Measurements from ENCODE around the gene PITX1. TPM values are rescaled to one million over a fixed set of nuclear protein-coding genes. Genes with fewer than 3 reads are reported as not detected.
"Not testable (repeated sequence)": the region's sequence is repeated elsewhere in the genome, so short reads cannot be mapped to it uniquely, and the experiment has no call there.

The PITX1 gene
- total RNA-seq, 4 donors from 2014 or later: 0.97 to 1.2 TPM; not detected in 2

DNA sequence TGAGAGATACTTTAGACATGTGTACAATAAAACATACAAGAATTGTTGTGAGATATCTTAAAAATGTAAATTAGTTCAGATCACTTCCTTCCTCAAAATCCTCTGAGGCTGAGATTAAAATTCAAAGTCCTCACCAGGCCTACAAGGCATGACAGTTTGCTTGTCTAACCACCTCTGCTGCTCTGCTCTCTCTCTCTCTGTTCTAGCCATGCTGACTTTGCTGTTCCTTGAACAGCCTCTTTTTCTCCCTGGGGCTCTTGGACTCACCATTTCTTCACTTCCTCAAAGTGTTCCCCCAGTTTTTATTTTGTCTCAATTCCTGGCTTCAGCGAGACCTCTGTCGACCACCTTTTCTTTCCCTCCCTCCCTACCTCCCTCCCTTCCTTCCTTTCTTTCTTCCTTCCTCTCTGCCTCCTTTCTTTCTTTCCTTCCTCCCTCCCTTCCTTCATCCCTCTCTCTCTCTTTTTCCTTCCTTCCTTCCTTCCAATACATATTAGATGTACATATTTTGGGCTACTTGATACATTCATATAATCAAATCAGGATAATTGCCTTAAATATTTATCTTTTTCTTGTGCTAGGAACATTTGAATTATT lies 39.4 kb downstream of the PITX1 start:
- no peak for DNase-seq
- H3K27me3 ChIP-seq: no peaks in the 10 kb centered on the region
- no peaks in the 10 kb centered on the region for H3K4me1 ChIP-seq
- intact Hi-C loops (cut with DNase I; ENCODE audit: low total_unique reads): no loop called here
- H3K4me3 ChIP-seq: no peak overlapping the region
- H3K36me3 ChIP-seq: no peaks in the 10 kb centered on the region
- no peak for TF ChIP-seq POLR2A (IDR thresholded peaks at IDR 0.05)
- TF ChIP-seq, protein P1, sequence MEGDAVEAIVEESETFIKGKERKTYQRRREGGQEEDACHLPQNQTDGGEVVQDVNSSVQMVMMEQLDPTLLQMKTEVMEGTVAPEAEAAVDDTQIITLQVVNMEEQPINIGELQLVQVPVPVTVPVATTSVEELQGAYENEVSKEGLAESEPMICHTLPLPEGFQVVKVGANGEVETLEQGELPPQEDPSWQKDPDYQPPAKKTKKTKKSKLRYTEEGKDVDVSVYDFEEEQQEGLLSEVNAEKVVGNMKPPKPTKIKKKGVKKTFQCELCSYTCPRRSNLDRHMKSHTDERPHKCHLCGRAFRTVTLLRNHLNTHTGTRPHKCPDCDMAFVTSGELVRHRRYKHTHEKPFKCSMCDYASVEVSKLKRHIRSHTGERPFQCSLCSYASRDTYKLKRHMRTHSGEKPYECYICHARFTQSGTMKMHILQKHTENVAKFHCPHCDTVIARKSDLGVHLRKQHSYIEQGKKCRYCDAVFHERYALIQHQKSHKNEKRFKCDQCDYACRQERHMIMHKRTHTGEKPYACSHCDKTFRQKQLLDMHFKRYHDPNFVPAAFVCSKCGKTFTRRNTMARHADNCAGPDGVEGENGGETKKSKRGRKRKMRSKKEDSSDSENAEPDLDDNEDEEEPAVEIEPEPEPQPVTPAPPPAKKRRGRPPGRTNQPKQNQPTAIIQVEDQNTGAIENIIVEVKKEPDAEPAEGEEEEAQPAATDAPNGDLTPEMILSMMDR (IDR thresholded peaks at IDR 0.05): no peak
- no peaks in the 10 kb centered on the region for H3K9me3 ChIP-seq
- no peak overlapping the region for H3K27ac ChIP-seq

DNA sequence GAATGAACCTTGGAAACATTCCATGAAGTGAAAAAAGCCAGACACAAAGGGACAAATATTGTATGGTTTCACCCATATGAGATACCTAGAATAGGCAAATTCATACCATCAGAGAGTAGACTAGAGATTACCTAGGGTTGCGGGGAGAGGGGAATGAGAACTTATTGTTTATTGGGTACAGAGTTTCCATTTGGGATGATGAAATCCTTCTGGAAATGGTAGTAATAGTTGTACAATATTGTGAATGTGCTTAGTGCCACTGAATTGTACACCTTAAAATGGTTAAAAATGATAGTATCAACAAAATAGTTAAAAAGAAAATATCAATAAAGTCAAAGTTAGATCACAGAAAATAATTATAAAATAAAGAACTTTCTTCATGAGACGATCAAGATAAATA lies 40.9 kb downstream of the PITX1 start:
- TF ChIP-seq, protein P1 (IDR thresholded peaks at IDR 0.05): no peak
- TF ChIP-seq POLR2A (IDR thresholded peaks at IDR 0.05): no peak
- Histone ChIP-seq H3K27me3 (no peaks in the 10 kb centered on the region), H3K4me3 (no peak overlapping the region), H3K4me1 (no peaks in the 10 kb centered on the region), H3K27ac (no peak overlapping the region), H3K36me3 (no peaks in the 10 kb centered on the region), H3K9me3 (no peaks in the 10 kb centered on the region)
- intact Hi-C loops (cut with DNase I; ENCODE audit: low total_unique reads): no loop called here
- no peak for DNase-seq

DNA sequence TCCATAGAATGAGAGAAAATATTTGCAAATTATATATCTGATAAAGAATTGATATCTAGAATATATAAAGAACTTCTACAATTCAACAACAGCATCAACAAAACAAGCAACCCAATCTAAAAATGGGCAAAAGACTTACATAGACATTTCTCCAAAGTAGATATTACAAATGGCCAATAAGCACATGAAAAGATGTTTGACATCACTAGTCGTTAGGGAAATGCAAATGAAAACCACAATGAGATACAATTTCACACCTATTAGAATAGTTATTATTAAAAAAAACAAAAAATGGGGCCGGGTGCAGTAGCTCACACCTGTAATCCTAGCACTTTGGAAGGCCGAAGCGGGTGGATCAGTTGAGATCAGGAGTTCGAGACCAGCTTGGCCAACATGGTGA lies 41.9 kb downstream of the PITX1 start:
- intact Hi-C loops (cut with DNase I; ENCODE audit: low total_unique reads): no loop called here
- H3K36me3 ChIP-seq: no peaks in the 10 kb centered on the region
- TF ChIP-seq POLR2A (IDR thresholded peaks at IDR 0.05): no peak
- TF ChIP-seq, protein P1 (IDR thresholded peaks at IDR 0.05): no peak
- no peak for DNase-seq
- no peaks in the 10 kb centered on the region for H3K9me3 ChIP-seq
- no peak overlapping the region for H3K27ac ChIP-seq
- no peaks in the 10 kb centered on the region for H3K4me1 ChIP-seq
- H3K27me3 ChIP-seq: no peaks in the 10 kb centered on the region
- H3K4me3 ChIP-seq: no peak overlapping the region

DNA sequence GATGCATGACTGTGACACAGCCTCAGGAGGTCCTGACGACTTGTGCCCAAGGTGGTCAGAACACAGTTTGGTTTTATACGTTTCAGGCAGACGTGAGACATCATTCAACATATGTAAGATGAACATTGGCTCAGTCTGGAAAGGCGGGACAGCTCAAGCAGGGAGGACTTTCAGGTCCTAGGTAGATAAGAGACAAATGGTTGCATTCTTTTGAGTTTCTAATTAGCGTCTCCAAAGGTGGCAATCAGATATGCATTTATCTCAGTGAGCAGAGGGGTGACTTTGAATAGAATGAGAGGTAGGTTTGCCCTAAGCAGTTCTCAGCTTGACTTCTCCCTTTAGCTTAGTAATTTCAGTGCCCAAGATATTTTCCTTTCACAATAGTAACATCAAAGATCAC lies 43.8 kb downstream of the PITX1 start:
- H3K9me3 ChIP-seq; intact Hi-C loops (cut with DNase I; ENCODE audit: low total_unique reads); H3K36me3 ChIP-seq; DNase-seq; H3K27me3 ChIP-seq; H3K4me3 ChIP-seq; H3K4me1 ChIP-seq; H3K27ac ChIP-seq: not testable (repeated sequence)

DNA sequence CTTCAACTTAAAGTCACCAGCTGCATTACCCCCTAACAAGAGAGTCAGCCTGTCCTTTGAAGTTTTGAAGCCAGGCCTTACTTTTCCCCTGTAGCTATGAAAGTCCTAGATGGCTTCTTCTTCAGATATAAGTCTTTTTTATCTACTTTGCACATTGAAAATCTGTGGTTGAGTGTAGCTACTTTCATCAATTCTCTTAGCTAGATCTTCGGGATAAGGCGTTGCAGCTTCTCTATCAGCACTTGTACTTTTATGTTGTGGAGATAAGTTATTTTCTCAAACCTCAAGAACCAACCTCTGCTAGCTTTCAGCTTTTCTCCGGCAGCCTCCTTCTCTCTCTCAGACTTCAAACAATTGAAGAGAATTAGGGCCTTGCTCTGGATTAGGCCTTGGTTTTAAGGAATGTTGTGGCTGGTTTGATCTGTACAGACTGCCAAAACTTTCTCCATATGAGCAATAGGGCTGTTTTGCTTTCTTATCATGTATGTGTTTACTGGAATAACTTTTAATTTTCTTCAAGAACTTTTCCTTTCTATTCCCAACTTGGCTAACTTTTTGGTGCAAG lies 44.7 kb downstream of the PITX1 start:
- no peaks in the 10 kb centered on the region for H3K36me3 ChIP-seq
- H3K27me3 ChIP-seq: no peaks in the 10 kb centered on the region
- DNase-seq: no peak
- no peak overlapping the region for H3K27ac ChIP-seq
- no peak for TF ChIP-seq POLR2A (IDR thresholded peaks at IDR 0.05)
- intact Hi-C loops (cut with DNase I; ENCODE audit: low total_unique reads): no loop called here
- H3K9me3 ChIP-seq: no peaks in the 10 kb centered on the region
- H3K4me1 ChIP-seq: no peaks in the 10 kb centered on the region
- H3K4me3 ChIP-seq: no peak overlapping the region

DNA sequence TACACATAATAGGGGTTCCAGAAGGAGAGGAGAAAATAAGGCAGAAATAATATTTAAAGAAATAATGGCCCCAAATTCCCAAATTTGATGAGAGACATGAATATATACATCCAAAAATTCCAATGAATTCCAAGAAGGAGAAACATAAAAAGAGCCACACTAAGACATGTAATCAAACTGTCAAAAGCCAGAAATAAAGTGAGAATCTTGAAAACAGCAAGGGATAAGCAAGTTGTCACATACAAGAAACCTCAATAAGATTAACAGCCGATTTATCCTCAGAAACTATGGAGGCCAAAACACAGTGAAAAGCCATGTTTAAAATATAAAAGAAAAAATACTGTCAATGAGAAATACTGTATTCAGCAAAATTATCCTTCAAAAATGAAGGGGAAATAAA lies 51.8 kb downstream of the PITX1 start:
- TF ChIP-seq, protein P1 (IDR thresholded peaks at IDR 0.05): no peak
- no peak for TF ChIP-seq POLR2A (IDR thresholded peaks at IDR 0.05)
- no peak for DNase-seq
- H3K36me3 ChIP-seq: no peaks in the 10 kb centered on the region
- no peak overlapping the region for H3K27ac ChIP-seq
- H3K4me3 ChIP-seq: no peak overlapping the region
- H3K4me1 ChIP-seq: no peaks in the 10 kb centered on the region
- H3K27me3 ChIP-seq: no peaks in the 10 kb centered on the region
- intact Hi-C loops (cut with DNase I; ENCODE audit: low total_unique reads): no loop called here
- peaks cover 0 to 15% of the 10 kb centered on the region in 2 donors for H3K9me3 ChIP-seq
